Activated CD8-positive, alpha-beta memory T cell treated with anti-CD3 and anti-CD28 coated beads, Interleukin-2, amount 50 U/mL, for 4 hours (primary cell): ENCODE data around the gene SLC25A21.
"Not testable (repeated sequence)": the region's sequence is repeated elsewhere in the genome, so short reads cannot be mapped to it uniquely, and the experiment has no call there.

Experiments
- DNase-seq: peaks from one replicate; pipeline ENCODE4 v3.0.0-alpha.2; 2020

SLC25A21 gene

GRCh38 chr14:37185670-37186069 lies 13.3 kb upstream of the SLC25A21 start:
- DNase-seq = no peak

DNA sequence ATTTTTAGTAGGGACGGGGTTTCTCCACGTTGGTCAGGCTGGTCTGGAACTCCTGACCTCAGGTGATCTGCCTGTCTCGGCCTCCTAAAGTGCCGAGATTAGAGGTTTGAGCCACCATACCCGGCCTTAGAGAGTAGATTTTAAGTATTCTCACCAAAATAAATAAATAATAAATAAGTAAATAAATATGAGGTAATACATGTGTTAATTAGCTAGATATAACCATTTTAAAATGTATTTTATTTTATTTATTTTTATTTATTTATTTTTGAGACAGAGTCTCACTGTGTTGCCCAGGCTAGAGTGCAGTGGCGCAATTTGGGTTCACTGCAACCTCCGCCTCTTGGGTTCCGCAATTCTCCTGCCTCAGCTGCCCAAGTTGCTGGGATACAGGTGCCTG lies 12.1 kb upstream of the SLC25A21 start:
- not testable (repeated sequence) for DNase-seq

DNA sequence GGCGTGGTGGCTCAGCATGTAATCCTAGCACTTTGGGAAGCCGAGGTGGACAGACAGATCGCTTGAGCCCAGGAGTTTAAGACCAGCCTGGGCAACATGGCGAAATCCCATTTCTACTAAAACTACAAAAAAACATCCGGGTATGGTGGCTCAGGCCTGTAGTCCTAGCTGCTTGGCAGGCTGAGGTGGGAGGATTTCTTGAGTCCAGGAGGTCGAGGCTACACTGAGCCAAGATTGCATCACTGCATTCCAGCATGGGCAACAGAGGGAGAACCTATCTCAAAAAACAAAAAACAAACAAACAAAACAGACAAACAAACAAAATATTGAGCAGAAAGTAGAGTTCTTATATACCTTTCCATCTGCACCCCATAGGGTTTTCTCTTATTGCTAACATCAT lies 9.0 kb upstream of the SLC25A21 start:
- no peak for DNase-seq

DNA sequence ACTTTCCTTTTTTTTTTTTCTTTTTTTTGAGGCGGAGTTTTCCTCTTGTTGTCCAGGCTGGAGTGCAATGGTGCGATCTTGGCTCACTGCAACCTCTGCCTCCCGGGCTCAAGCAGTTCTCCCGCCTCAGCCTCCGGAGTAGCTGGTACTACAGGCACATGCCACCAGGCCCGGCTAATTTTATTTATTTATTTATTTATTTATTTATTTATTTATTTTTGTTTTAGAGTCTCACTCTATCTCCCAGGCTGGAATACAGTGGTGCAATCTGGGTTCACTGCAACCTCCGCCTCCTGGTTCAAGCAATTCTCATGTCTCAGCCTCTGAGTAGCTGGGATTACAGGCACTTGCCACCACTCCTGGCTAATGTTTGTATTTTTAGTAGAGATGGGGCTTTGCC lies 8.5 kb upstream of the SLC25A21 start:
- not testable (repeated sequence) for DNase-seq

GRCh38 chr14:37179896-37180502 lies 7.6 kb upstream of the SLC25A21 start:
- no peak for DNase-seq

GRCh38 chr14:37172936-37173614 lies 669 bp upstream of the SLC25A21 start:
- no peak for DNase-seq

DNA sequence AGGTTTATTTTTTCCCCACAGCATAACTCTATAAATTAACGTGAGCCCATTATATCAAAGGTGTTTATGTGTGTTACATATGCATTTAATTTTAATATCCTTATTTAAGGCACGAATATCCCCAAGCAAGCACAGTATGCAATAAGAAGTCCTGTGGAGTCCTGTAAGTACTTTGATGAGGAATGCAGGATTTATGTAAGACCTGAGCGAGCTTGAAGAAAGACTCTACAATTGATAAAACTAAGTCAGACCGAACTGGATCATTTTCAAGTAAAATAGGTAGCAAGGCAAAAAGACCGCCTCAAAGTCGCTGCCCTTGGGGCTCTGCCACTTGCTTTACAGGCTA lies 755 bp downstream of the SLC25A21 start:
- no peak for DNase-seq

- no peak for DNase-seq
Observed at GRCh38 chr14:37170993-37171392, 1.4 kb downstream of the SLC25A21 start.

DNA sequence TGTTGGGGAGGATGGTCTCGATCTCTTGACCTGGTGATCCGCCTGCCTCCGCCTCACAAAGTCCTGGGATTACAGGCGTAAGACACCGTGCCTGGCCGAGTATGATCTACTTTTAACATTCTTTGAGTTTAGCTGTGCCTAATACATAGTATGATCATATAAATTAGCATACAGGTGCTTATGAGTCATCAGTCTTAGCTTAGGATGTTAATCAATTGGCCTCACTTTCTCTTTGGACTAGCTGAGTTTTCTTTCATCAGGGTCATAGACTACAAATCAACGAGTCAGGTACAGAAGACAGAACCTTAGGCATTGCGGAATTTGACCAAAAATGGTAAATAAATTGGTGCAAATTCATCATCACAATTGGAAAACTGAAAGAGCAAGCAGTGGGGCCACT lies 2.2 kb downstream of the SLC25A21 start:
- no peak for DNase-seq

DNA sequence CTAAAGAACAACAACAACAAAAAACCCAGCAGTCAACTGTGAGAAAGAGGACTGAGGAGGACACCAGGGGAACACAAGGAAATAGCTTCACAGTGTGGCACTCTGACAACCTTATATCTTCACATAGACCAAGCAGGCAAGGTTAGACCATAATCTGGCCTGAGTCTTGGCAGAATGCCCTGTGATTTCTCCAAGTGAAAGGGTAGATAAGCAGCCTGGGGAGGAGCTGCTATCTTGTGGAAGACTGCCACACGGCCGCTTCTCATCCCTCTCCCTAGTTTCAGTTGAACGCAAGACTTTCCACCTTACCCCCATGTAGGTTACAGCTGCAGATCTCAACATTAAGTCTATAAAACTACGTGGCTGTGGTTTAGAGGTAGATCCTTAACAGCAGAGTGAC lies 3.7 kb downstream of the SLC25A21 start:
- DNase-seq = no peak

DNA sequence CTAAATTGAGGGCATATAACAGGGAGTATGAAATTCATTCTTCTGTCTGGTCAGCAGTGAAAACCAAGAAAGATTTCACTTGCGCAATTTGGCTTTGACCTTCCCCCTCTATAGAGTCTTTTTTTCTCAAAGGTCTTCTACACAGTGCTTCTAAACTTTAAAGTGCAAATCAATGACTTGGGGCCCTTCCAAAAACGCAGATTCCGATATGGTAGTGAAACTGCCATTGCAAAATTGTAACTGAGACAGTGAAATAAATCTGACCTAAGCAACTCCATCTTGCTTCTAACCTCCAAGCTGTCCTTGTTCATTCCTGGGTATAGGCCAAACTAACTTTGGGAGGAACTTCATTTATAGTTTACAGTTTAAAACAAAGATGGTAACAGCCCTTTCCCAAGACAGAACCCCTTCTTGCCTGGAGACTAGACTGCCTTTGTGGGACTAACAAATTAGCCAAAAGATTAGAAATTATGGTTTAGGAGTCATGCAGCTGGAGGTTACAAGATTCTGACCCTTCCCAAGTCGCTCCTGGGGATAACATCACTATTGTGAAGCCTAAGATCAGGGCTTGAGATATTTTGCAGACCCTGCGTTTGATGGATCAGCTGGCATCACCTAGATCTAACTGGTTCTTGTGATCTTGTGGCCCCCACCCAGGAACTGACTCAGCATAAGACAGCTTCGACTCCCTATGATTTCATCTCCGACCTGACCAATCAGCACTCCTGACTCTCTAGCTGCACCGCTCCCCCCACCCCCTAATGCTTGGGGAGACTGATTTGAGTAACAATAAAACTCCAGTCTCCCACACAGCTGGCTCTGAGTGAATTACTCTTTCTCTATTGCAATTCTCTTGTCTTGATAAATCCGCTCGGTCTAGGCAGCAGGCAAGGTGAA lies 5.0 kb downstream of the SLC25A21 start:
- DNase-seq = no peak

- no peak for DNase-seq
Observed at GRCh38 chr14:37165794-37166193, 6.6 kb downstream of the SLC25A21 start.

DNA sequence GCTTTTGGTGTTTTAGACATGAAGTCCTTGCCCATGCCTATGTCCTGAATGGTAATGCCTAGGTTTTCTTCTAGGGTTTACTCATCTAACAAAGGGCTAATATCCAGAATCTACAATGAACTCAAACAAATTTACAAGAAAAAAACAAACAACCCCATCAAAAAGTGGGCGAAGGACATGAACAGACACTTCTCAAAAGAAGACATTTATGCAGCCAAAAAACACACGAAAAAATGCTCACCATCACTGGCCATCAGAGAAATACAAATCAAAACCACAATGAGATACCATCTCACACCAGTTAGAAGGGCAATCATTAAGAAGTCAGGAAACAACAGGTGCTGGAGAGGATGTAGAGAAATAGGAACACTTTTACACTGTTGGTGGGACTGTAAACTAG lies 10.1 kb downstream of the SLC25A21 start:
- not testable (repeated sequence) for DNase-seq

GRCh38 chr14:37157987-37158386 lies 14.4 kb downstream of the SLC25A21 start:
- DNase-seq = no peak

- no peak for DNase-seq
Observed at GRCh38 chr14:37153483-37153882, 18.9 kb downstream of the SLC25A21 start.

GRCh38 chr14:37153005-37153404 lies 19.4 kb downstream of the SLC25A21 start:
- no peak for DNase-seq

GRCh38 chr14:37150414-37150813 lies 22.0 kb downstream of the SLC25A21 start:
- DNase-seq = no peak

DNA sequence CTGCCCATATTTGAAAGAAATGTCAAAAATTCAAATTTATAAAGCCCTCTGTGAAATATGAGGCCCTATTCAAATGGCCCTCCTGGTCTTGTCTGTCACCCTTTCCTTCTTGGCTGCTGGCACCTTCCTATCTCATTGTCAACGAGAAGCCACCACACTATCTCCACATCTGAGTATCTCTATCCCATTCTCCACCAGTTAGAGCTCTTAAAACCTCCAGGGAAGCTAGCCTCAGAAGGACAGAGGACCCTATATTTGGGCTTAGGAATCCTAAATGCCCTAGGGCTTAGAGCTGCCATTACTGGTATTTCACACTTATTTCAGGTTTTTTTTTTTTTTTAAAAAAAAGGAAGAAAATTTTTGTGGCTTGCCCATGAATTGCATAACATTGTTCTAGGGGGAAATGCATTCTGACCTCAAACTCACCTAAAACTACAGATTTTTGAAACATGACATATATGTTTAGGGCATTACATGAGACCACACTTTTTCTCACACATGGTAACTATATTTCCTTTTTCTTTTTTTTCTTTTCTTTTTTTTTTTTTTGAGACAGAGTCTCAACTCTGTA lies 25.0 kb downstream of the SLC25A21 start:
- DNase-seq = no peak

- not testable (repeated sequence) for DNase-seq
Observed at GRCh38 chr14:37146438-37146837, 26.0 kb downstream of the SLC25A21 start.

DNA sequence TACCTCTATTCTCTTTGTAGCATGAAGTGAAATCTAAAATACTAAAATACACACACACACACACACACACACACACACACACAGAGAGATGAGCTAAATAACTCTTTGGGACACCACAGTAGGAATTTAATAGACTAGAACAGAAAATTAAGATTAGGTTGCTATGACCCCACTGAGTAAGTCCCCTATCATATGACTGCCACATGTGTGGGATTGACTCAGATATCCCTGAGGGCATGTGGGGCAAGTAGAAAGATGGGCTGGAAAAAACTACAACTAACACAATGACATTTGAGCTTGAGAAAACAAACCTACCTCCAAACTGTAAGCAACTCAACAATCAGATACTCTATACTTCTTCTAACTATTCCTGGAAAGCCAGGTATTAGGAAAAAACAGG lies 27.0 kb downstream of the SLC25A21 start:
- DNase-seq = no peak

DNA sequence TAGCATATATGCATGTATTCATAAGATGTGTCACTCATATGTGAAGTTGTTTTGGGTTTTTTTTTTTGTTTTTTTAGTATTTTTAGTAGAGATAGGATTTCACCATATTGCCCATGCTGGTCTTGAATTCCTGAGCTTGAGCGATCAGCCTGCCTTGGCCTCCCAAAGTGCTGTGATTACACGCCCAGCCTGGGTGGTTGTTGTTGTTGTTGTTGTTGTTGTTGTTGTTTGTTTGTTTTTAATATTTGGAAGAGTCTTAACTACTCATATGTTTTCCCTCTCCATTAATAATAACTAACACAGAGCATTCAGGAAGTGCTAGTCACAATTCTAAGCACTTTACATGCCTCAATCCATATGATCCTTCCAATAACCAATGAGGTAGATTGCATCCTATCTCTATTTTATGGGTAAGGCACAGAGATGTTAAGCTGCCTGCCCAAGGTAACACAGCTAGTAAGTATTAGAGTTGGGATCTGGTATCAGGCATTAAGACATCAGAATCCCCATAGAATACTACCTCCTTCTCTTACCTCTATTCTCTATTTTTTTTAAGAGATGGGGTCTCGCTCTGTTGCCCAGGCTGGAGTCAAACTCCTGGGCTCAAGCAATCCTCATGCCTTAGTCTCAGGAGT lies 27.6 kb downstream of the SLC25A21 start:
- no peak for DNase-seq

DNA sequence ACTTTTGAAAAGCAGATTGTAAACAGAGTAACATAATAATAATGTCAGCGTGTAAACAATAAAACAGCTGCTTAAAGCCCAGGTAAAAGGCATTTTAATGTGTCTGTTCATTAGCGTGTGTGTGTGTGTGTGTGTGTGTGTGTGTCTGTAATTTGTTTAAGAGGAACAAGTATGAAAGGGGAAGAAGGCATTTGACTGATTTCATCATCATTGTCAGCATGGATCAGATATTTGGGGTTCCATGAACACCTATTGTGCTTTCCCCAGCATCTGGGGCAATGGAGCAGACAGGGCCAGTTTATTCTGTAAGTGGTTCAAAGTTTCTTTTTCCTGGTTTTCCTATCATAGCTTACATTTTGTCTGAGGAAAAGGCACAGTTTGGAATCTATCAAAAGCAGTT lies 28.9 kb downstream of the SLC25A21 start:
- no peak for DNase-seq

DNA sequence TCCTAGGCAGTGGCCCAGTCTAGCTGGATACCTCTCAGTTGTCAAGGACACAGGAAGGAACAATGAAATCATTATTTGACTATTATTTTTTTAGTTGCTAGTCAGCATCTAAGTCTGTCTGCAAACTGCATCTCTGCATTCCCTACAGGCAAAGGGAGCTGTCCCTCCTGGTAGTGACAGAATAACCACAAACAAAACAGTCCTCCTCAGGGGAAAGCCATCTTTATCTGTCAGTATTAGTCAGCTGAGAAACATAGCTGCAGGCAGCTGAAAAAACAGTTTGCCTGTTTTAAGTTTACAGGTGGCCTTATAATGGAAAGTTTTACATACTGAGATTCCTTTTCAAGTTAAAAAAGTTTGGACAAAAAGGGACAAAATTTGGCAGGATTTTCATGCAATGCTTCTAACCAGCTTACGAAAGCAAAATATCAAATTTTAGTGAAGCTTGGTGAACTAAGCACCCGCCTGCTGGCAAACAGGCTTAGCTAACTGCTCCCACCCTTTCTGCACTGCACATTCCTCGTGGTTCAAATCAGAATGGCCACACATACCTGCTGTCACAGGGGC lies 29.5 kb downstream of the SLC25A21 start:
- DNase-seq = no peak
